A549 treated with DMSO at 1 μM for 4 hours (cell line): ENCODE data around the gene ZSWIM1. TPM values are rescaled to one million over a fixed set of nuclear protein-coding genes. Genes with fewer than 3 reads are reported as not detected.

ENCODE experiments used
- total RNA-seq: library from RNA; stranded (reverse); fragments of 200-300 nt; extraction: Qiagen RNA extraction; gene quantifications from 5 replicates; pipeline ENCODE4 v1.2.3, GENCODE V29; 2022; ENCODE audit warnings: low read depth

The ZSWIM1 gene
- 6.2 to 7.6 TPM (median 6.8 TPM) in 5 replicates for total RNA-seq

DNA sequence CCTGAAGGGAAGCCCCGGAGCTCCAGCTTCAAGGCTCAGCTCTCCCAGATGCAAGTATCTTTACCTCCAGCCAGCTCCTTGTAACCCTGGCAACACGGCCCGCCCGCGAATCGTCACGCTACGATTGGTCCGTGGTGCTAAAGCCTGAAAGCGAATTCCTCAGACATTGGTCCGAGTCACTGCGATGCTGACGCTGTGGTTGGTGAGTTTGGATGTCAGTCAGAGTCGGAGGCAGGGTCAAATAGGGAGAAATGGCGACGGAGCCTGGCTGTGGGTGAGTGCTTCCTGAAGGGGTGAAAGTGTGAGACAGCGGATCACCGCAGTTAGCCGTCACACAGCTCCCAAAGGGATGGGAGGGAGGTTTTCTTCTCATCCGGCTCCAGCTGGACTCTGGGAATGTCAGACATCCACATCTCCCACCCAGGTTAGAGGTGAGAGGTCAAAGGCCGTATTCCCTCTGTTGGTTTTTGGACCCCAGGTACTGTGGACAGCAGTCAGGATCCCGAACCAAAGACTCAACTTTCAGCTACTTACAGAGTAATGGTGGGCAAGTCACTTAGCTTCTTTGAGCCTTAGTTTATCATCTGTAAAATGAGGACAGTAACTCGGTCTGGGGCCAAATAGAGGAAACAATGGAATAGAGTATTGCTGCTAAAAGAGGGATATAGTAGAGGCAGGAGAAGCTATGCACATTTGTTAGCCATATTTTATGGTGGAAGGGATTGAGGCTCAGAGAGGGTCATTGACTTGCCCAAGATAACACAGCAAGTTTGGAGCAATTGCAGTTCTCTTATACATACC is at the start of gene ZSWIM1:
ZSWIM1 (plus strand) TSS at position 240 of the 801 bp plus-strand sequence. CDS start 1,366 bp downstream, outside the sequence.

DNA sequence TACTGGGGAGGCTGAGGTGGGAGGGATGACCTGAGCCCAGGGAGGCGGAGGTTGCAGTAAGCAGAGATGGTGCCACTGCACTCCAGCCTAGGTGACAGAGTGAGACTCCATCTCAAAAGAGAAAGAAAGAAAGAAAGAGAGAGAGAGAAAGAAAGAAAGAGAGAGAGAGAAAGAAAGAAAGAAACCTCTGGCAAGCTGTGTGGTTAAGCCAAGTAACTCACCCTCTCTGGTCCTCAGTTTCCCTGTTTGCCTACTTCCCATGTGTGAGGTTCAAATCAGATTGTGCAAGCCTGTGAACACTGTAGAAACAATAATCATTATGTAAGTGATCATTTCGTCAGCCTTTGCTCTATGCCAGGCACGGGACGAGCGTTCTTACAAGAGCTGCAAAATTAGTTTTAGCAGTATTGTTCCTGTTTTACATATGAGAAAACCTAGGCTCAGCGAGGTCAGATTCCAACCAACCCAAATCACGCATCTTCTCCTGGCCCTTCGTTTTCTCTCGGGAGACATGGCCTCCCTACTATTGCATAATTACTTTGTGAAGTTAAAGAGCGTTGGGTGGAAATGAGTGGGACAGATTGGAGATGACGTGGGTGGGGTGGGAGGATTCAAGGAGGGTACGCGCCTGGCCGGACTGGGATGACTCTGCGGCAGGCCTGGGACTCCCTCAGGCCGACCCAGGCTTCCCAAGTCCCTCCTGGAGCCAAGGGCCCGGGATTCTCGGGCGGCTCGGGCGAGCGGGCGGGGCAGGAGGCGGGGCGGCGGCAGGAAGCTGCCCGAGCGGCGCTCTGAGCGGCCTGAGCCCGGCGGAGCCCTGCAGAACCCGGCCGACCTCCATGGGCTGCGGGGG is 47.8 kb upstream of the ZSWIM1 start, which contains the start of gene SNX21:
SNX21 (plus strand) TSS at position 770 of the 853 bp plus-strand sequence. CDS start 121 bp downstream, outside the sequence.

GRCh38 chr20:45857114-45857881 is 23.7 kb upstream of the ZSWIM1 start, which contains the start of the genes ACOT8 and ZSWIM3:
Gene ACOT8, minus strand, starts transcription at chr20:45857392. Its CDS starts 77 bp downstream, at chr20:45857315.
Gene ZSWIM3, plus strand, starts transcription at chr20:45857614. Its CDS starts 212 bp downstream, at chr20:45857826.

DNA sequence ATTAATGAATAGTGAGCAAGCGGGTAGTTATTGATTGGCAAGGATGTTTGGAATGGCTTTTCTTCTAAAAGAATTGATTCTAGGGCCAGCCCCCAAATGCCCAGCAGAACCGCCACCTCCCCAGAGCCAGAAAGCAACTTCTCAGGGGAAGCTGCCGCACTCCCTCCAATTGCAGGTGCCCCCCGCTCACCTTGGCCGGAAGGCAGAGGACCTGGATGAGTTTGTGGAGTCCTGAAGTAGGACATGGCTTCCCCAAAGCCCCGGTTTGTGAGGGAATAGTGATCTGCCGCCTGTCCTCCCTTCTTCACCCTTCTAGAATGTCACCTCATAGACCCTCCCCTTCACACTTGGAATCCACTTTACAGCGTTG is 6.3 kb downstream of the ZSWIM1 start, which contains the start of gene SPATA25:
SPATA25 (minus strand) TSS at position 277 of the 370 bp plus-strand sequence; CDS start at position 245, 32 bp downstream.

DNA sequence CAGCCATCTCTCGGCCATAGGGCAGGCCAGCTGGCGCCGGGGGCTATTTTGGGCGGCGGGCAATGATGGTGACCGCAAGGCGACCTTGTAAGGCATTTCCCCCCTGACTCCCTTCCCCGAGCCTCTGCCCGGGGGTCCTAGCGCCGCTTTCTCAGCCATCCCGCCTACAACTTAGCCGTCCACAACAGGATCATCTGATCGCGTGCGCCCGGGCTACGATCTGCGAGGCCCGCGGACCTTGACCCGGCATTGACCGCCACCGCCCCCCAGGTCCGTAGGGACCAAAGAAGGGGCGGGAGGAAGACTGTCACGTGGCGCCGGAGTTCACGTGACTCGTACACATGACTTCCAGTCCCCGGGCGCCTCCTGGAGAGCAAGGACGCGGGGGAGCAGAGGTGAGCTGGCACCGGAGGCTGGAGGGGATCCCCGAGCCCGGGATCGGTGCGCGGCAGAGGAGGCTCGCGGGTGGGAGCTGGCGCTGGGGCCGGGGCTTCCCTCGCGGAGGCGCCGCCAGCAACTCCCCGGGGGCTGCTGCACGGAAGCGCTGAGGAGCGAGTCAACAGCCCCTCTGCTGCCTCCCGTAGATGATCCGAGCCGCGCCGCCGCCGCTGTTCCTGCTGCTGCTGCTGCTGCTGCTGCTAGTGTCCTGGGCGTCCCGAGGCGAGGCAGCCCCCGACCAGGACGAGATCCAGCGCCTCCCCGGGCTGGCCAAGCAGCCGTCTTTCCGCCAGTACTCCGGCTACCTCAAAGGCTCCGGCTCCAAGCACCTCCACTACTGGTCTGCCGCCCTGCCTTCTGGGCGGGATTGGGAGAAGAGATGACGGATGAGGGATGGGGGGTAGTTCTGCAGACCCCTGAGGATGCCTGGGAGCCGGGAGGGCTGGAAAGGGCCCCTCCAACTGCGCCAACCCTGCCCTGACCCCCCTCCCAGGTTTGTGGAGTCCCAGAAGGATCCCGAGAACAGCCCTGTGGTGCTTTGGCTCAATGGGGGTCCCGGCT is 10.3 kb downstream of the ZSWIM1 start, which contains the start of the genes CTSA and NEURL2:
CTSA (plus strand) TSS at position 351 of the 999 bp plus-strand sequence; CDS start at position 585, 234 bp downstream.
NEURL2 (minus strand) TSS at position 224 of the 999 bp plus-strand sequence; CDS start at position 7, 217 bp downstream.

DNA sequence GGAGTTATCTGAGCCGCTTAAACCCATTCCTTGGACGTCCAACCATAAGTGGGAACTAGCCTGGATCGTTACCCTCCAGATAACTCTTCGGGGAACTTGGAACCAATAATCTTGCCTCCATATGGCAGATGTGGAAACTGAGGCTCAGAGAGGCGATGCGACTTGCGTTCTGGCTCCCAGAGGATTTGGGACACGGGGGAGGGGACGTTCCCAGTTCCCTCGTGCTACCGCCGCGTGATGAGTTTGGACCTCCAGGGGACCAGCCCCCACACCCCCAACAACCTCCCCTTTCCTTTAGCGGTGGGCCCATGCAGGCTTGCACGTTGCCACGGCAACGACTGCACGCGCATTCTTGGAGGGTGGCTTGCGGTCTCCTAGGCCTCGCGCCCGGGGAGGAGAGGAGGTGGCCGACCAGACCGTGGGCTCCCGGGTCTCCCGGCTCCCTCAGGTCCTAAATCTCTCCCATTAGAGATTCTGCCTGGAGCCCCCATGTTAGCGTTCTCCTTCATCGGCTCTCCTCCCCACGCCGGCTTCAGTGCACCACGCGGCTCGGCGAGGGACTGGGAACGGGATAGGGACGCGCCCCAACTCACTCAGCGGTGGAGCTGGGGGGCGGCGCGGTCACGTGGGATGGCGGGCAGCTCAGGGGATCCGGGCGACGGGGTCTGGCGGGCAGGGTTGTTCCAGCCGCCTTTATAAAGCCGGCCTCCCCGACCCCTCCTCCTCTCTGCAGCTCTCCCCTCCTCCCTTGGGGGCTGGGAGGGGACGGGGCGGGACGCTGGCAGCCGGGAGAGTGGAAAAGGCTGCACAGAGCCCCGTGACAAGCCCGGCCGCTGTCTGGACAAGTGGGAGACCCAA is 30.7 kb downstream of the ZSWIM1 start, which contains the start of gene PLTP:
PLTP (minus strand) TSS at position 670 of the 858 bp plus-strand sequence. CDS start 703 bp downstream, outside the sequence.

Other genes with a start within 250 kb of the ZSWIM1 start
- gene WFDC9, start 249.9 kb upstream of the ZSWIM1 start, total RNA-seq = not detected in 5 replicates
- gene WFDC11, start 211.0 kb upstream of the ZSWIM1 start, total RNA-seq = not detected in 5 replicates
- not detected in 5 replicates for gene WFDC13, start 179.2 kb upstream of the ZSWIM1 start, total RNA-seq
- not detected in 5 replicates for gene WFDC10B, start 176.2 kb upstream of the ZSWIM1 start, total RNA-seq
- not detected in 5 replicates for gene SPINT4, start 158.9 kb upstream of the ZSWIM1 start, total RNA-seq
- gene WFDC3, start 89.3 kb upstream of the ZSWIM1 start, total RNA-seq = 0.23 TPM in 1 of 5 replicates, not detected in the others
- 30.7 to 37.6 TPM (median 36.3 TPM) in 5 replicates for gene DNTTIP1, start 89.3 kb upstream of the ZSWIM1 start, total RNA-seq
- 225 to 256 TPM (median 248 TPM) in 5 replicates for gene UBE2C, start 68.6 kb upstream of the ZSWIM1 start, total RNA-seq
- 0.31 TPM in 1 of 5 replicates, not detected in the others for gene TNNC2, start 53.9 kb upstream of the ZSWIM1 start, total RNA-seq
- 8.8 to 13.0 TPM (median 11.6 TPM) in 5 replicates for gene SNX21, start 47.4 kb upstream of the ZSWIM1 start, total RNA-seq
- 18.7 to 21.8 TPM (median 19.5 TPM) in 5 replicates for gene ACOT8, start 23.8 kb upstream of the ZSWIM1 start, total RNA-seq
- 1.4 to 1.8 TPM (median 1.5 TPM) in 5 replicates for gene ZSWIM3, start 23.6 kb upstream of the ZSWIM1 start, total RNA-seq
- gene SPATA25, start 6.4 kb downstream of the ZSWIM1 start, total RNA-seq = 0.43 to 0.75 TPM (median 0.67 TPM) in 4 of 5 replicates, not detected in the other
- 0.88 to 1.3 TPM (median 1.2 TPM) in 5 replicates for gene NEURL2, start 10.0 kb downstream of the ZSWIM1 start, total RNA-seq
- 101 to 131 TPM (median 116 TPM) in 5 replicates for gene CTSA, start 10.1 kb downstream of the ZSWIM1 start, total RNA-seq
- gene PLTP, start 30.9 kb downstream of the ZSWIM1 start, total RNA-seq = 1.4 to 2.1 TPM (median 1.9 TPM) in 5 replicates
- 31.8 to 36.3 TPM (median 32.2 TPM) in 5 replicates for gene PCIF1, start 53.5 kb downstream of the ZSWIM1 start, total RNA-seq
- gene ZNF335, start 91.0 kb downstream of the ZSWIM1 start, total RNA-seq = 8.4 to 11.2 TPM (median 10.1 TPM) in 5 replicates
- gene MMP9, start 127.7 kb downstream of the ZSWIM1 start, total RNA-seq = 0.62 to 0.97 TPM (median 0.87 TPM) in 5 replicates
- gene SLC12A5, start 148.0 kb downstream of the ZSWIM1 start, total RNA-seq = 11.4 to 17.7 TPM (median 12.1 TPM) in 5 replicates
- gene NCOA5, start 208.7 kb downstream of the ZSWIM1 start, total RNA-seq = 17.7 to 28.0 TPM (median 24.2 TPM) in 5 replicates
- gene CD40, start 237.1 kb downstream of the ZSWIM1 start, total RNA-seq = 4.1 to 5.0 TPM (median 4.6 TPM) in 5 replicates